Stomach (tissue), 9 donors: ENCODE measurements around the gene PDE6A. TPM values are rescaled to one million over a fixed set of nuclear protein-coding genes. Genes with fewer than 3 reads are reported as not detected.
A peak's percentile ranks its signal among the peaks of the same experiment; 100 is the strongest.

Source experiments
- DNase-seq, 2 donors: peaks; one replicate each; pipeline versions ENCODE4 v3.0.0 to v3.0.0-alpha.2; 2013 to 2019
- H3K27ac ChIP-seq, 5 donors: fragments of 200-600 bp in 4 of 5; sonication (generic) in 4 of 5; one replicate each; pipeline ENCODE4 v1.5.1; 2013 to 2019; ENCODE audit warnings: mild to moderate bottlenecking in 1 of 5, moderate library complexity in 1 of 5
- H3K27me3 ChIP-seq, 3 donors: fragments of 200-600 bp; sonication (generic); one replicate each; pipeline ENCODE4 v1.5.1; 2017 to 2019; ENCODE audit warnings: mixed run types in 1 of 3
- H3K36me3 ChIP-seq, 4 donors: fragments of 200-600 bp; sonication (generic); 1 replicate in 3 of 4; 2 replicates in 1 of 4; pipeline ENCODE4 v1.5.1; 2016 to 2019
- H3K4me1 ChIP-seq, 4 donors: fragments of 200-600 bp; sonication (generic); one replicate each; pipeline ENCODE4 v1.5.1; 2016 to 2019
- H3K4me3 ChIP-seq, 4 donors: fragments of 200-600 bp; sonication (generic) in 3 of 4; one replicate each; pipeline ENCODE4 v1.5.1; 2016 to 2019; ENCODE audit warnings: mild to moderate bottlenecking in 1 of 4
- H3K9me3 ChIP-seq, 4 donors: fragments of 200-600 bp; sonication (generic); one replicate each; pipeline ENCODE4 v1.5.1; 2016 to 2019
- CTCF ChIP-seq, 7 experiments: fragments of 450-650 bp in 4 of 7; fragments of 200-600 bp in 3 of 7; sonication (generic) in 3 of 7; IDR thresholded peaks; one replicate each; pipeline ENCODE4 v1.5.1; 2016 to 2019; ENCODE audit warnings: antibody characterized with exemption in 7 of 7, control low read depth in 2 of 7, mild to moderate bottlenecking in 1 of 7
- EP300 ChIP-seq: sonication (generic); formaldehyde crosslinking; IDR thresholded peaks from one replicate; pipeline ENCODE4 v1.6.1; 2017; ENCODE audit warnings: antibody characterized with exemption
- POLR2A ChIP-seq, 4 donors: fragments of 450-650 bp; IDR thresholded peaks; one replicate each; pipeline ENCODE4 v1.6.1; 2016; ENCODE audit warnings: antibody characterized with exemption in 4 of 4, control low read depth in 2 of 4, mild to moderate bottlenecking in 1 of 4, moderate library complexity in 1 of 4
- POLR2AphosphoS5 ChIP-seq, 3 donors: sonication (generic); formaldehyde crosslinking; IDR thresholded peaks; one replicate each; pipeline ENCODE4 v1.6.1; 2016; ENCODE audit warnings: antibody characterized with exemption in 3 of 3
- WGBS, 5 donors: extraction: QIAGEN DNeasy Blood & Tissue Kit in 3 of 5; methylation state at CpG; one replicate each; pipeline versions ENCODE4 v1.1.5 to v1.1.7; 2013 to 2018; 5-methylcytosine and 5-hydroxymethylcytosine counted together
- intact Hi-C: fragments of 100-400 bp; cut with DNase I; formaldehyde crosslinking; loops from one replicate; pipeline ENCODE4 v1.15.1; 2023; ENCODE audit warnings: low total_unique reads
- polyA plus RNA-seq, 3 donors: library from polyadenylated mRNA; stranded (reverse); fragments of 200-250 nt; gene quantifications; one replicate each; pipeline ENCODE4 v1.2.3, GENCODE V29; 2013
- total RNA-seq, 5 donors: library from RNA; depleted of rRNA; stranded (reverse); fragments of >200 nt; gene quantifications; one replicate each; pipeline versions ENCODE4 v1.1.0 to v1.2.3, GENCODE V29; 2014 to 2016
- donor health status: healthy with polysubstance abuse.
- donor health status: Bipolar disorder and iron deficiency.
- donor health status: healthy.

The PDE6A gene
- total and polyA plus RNA-seq, 8 donors: under 0.01 to 0.80 TPM; not detected in 6

DNA sequence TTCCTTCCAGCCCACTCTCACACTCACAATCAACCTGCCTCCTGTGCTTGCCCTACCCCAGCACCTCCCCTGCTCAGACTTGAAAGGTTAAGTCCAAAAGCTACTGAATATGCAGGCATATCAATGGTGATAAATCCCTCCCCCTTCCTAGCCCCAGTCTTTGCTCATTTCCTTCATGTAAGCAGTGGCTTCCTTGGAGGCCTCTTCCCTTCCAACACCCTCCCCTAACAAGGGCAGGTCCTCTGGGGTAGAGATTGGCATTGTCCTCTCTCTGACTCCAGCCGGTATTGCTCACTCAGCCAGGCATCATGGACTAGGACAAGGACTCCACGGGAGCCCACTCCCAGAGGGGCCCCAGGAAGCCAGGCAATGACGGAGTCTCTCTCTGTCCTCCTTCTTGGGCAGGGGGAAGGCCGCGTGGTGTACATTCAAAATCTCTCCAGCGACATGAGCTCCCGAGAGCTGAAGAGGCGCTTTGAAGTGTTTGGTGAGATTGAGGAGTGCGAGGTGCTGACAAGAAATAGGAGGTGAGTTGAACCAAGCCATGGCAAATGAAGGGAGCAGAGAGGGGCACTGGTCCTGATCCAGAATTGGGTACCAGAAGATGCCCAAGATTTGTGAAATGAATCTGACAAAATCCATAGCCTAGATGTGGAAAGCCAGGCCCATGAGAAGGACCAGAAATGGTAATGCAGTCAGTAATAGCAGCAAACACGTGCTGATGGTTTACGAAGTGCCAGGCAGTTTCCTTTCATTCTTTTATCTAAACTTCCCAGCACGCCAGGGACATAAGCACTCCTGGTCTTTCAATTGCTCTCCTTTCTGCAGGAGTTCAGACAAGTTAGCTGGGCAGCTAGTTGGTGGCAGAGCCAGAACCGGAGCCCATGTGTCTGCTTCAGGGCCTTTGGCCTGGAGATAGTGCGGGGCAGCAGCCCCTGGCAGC lies 102.5 kb downstream of the PDE6A start:
- no peak for DNase-seq
- intact Hi-C loops: no loop called here
- H3K4me3 ChIP-seq: no peak overlapping the region
- peaks cover 27 to 87% (median 77%) of the 10 kb centered on the region in 4 donors for H3K36me3 ChIP-seq
- H3K27ac ChIP-seq: no peak overlapping the region
- WGBS, 5 donors: 79 to 91% (median 90%) methylated on average over 13 to 14 of the region's 14 CpGs
- TF ChIP-seq CTCF (IDR thresholded peaks at IDR 0.05): no peak
- no peaks in the 10 kb centered on the region for H3K27me3 ChIP-seq
- H3K4me1 ChIP-seq: peaks cover 0 to 11% (median 1%) of the 10 kb centered on the region in 4 donors
- no peaks in the 10 kb centered on the region for H3K9me3 ChIP-seq

GRCh38 chr5:149840226-149840825 lies 104.3 kb downstream of the PDE6A start:
- Histone ChIP-seq H3K4me3 (no peak overlapping the region), H3K27me3 (no peaks in the 10 kb centered on the region), H3K4me1 (peaks cover 0 to 11% (median 1%) of the 10 kb centered on the region in 4 donors), H3K9me3 (no peaks in the 10 kb centered on the region), H3K36me3 (peaks cover 11 to 84% (median 76%) of the 10 kb centered on the region in 4 donors), H3K27ac (peak overlapping the region in 1 of 5 donors; percentile 2)
- intact Hi-C loops: no loop called here
- WGBS, 5 donors: 79 to 91% (median 87%) methylated on average over 6 to 8 of the region's 8 CpGs
- TF ChIP-seq POLR2A (IDR thresholded peaks at IDR 0.05) (no peak), EP300 (no peak), CTCF (IDR thresholded peaks at IDR 0.05) (no peak), POLR2AphosphoS5 (IDR thresholded peaks at IDR 0.05) (no peak)
- DNase-seq: no peak

GRCh38 chr5:149839761-149840160 lies 104.8 kb downstream of the PDE6A start:
- Histone ChIP-seq H3K9me3 (no peaks in the 10 kb centered on the region), H3K4me3 (no peak overlapping the region), H3K27me3 (no peaks in the 10 kb centered on the region), H3K27ac (peak overlapping the region in 1 of 5 donors; percentile 2), H3K4me1 (peaks cover 0 to 11% (median 1%) of the 10 kb centered on the region in 4 donors), H3K36me3 (peaks cover 11 to 84% (median 76%) of the 10 kb centered on the region in 4 donors)
- WGBS, 5 donors: 59 to 80% (median 71%) methylated on average over 16 of the region's 16 CpGs
- peak in 1 of 2 donors; percentile 57 for DNase-seq
- intact Hi-C loops: no loop called here
- TF ChIP-seq EP300: no peak
- TF ChIP-seq POLR2AphosphoS5 (IDR thresholded peaks at IDR 0.05): no peak
- TF ChIP-seq CTCF (IDR thresholded peaks at IDR 0.05): no peak
- TF ChIP-seq POLR2A (IDR thresholded peaks at IDR 0.05): no peak

DNA sequence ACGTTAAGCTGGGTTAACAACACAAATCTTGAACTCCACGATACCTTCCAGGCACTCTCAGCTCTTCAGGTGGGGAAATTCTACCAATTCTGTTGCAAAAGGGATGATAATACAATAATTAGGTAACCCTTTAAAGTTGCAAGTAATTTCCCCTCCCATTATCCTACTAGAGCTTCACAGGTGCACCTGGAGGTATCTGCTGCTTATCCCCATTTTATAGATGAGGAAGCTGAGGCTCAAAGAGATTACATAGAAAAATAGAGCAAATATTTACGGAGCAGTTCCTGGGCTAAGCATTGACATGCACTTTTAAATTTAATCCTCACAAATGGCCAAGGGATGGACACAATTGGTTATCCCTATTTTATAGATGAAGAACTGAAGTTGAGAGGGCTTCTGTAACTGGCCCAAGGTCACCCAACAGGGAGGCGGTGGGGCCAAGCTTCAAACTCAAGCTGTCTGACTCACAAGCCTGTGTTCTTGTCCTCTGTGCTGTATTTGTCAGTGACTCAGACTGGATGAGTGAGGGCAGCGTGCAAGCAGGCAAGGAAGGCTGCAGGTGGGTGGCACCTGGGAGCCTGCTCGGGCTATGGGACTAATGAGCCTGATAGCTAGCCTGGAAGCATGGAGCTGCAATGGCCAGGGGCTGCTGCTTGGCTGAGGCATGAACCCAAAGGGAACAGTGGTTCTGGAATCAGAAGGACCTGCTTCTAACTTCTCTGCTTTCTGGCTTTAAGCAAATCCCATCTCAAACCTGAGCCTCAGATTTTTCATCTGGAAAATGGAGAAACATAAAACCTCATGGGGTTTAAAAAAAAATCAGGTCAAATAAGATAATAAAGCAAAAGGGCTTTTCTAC lies 105.5 kb downstream of the PDE6A start:
- H3K9me3 ChIP-seq: no peaks in the 10 kb centered on the region
- peaks cover 0 to 11% (median 1%) of the 10 kb centered on the region in 4 donors for H3K4me1 ChIP-seq
- peak in 1 of 2 donors; percentile 34 for DNase-seq
- TF ChIP-seq EP300 (no peak), POLR2AphosphoS5 (IDR thresholded peaks at IDR 0.05) (no peak), CTCF (IDR thresholded peaks at IDR 0.05) (no peak), POLR2A (IDR thresholded peaks at IDR 0.05) (no peak)
- no peaks in the 10 kb centered on the region for H3K27me3 ChIP-seq
- peaks cover 11 to 84% (median 78%) of the 10 kb centered on the region in 4 donors for H3K36me3 ChIP-seq
- 87 to 94% (median 89%) methylated on average over 6 of the region's 6 CpGs for WGBS, 5 donors
- no peak overlapping the region for H3K27ac ChIP-seq
- intact Hi-C loops: no loop called here
- no peak overlapping the region for H3K4me3 ChIP-seq
